K562 (cell line): ENCODE data around the gene TALDO1. TPM values are rescaled to one million over a fixed set of nuclear protein-coding genes. Genes with fewer than 3 reads are reported as not detected.
A peak's percentile ranks its signal among the peaks of the same experiment; 100 is the strongest.

ENCODE experiments used
- ETS2 ChIP-seq: IDR thresholded peaks from 2 replicates; pipeline ENCODE4 v1.6.1; 2016; ENCODE audit warnings: borderline replicate concordance, missing genetic modification characterization, mild to moderate bottlenecking, moderate library complexity, missing compliant biosample characterization; ENCODE audit not compliant: poor library complexity, severe bottlenecking
- NR0B1 ChIP-seq: fragments of 450-650 bp; IDR thresholded peaks from one replicate; pipeline ENCODE4 v1.6.1; 2018; ENCODE audit warnings: mild to moderate bottlenecking, moderate library complexity; ENCODE audit not compliant: partially characterized antibody
- POLR2AphosphoS5 ChIP-seq: IDR thresholded peaks from 2 replicates; pipeline ENCODE4 v1.6.1; 2011; ENCODE audit warnings: mild to moderate bottlenecking, low read depth, low read length, moderate library complexity; ENCODE audit not compliant: control insufficient read depth, insufficient read depth
- POLR2G ChIP-seq: fragments of 200-400 bp; formaldehyde crosslinking; IDR thresholded peaks from 2 replicates; pipeline ENCODE4 v1.6.1; 2017; ENCODE audit warnings: low read depth, mild to moderate bottlenecking, antibody characterized with exemption, low read length, moderate library complexity
- SIN3A ChIP-seq, 2 experiments: fragments of 150-350 bp in 1 of 2; IDR thresholded peaks; 2 replicates each; pipeline ENCODE4 v1.6.1; 2011 to 2016; ENCODE audit warnings: borderline replicate concordance in 2 of 2, low read depth in 2 of 2, low read length in 2 of 2, mild to moderate bottlenecking in 2 of 2, moderate library complexity in 2 of 2; ENCODE audit not compliant: control insufficient read depth in 1 of 2
- ZNF644 ChIP-seq: fragments of 200-800 bp; sonication (Bioruptor generic); IDR thresholded peaks from 2 replicates; pipeline ENCODE4 v1.6.1; 2016; ENCODE audit warnings: low read depth, missing genetic modification characterization, missing compliant biosample characterization
- polyA plus RNA-seq, 8 experiments: library from polyadenylated mRNA; depleted of rRNA in 4 of 8; stranded (reverse) in 5 of 8; unstranded in 3 of 8; fragments of >200 nt; fragmentation: Nextera tagmentation in 2 of 8; fragmentation: Illumina TruSeq in 1 of 8; extraction: Ambion mirVana in 2 of 8; extraction: Trizol in 1 of 8; gene quantifications; 2 replicates each; pipeline versions ENCODE4 v1.2.1 to v1.2.3, GENCODE V29; 2011 to 2014; ENCODE audit warnings: inconsistent platforms in 1 of 8, missing spikeins in 1 of 8
- total RNA-seq, 7 experiments: library from RNA; depleted of rRNA in 6 of 7; stranded (reverse); fragments of >200 nt in 6 of 7; fragmentation: Illumina TruSeq in 2 of 7; extraction: Trizol in 2 of 7; gene quantifications; 2 replicates each; pipeline versions ENCODE4 v1.2.1 to v1.2.3, GENCODE V29; 2011 to 2021; ENCODE audit warnings: low replicate concordance in 1 of 7
- TF ChIP-seq, protein P1 (sequence below): IDR thresholded peaks from 2 replicates; pipeline ENCODE4 v1.6.1; 2011; ENCODE audit warnings: borderline replicate concordance, low read depth, mild to moderate bottlenecking, moderate library complexity, low read length; ENCODE audit not compliant: insufficient read depth, poor library complexity, severe bottlenecking

TALDO1 gene
- total and polyA plus RNA-seq, 9 of the 15 experiments (the other 6 are each of a cell fraction or from before 2014, with no cell fraction given): 260 to 541 (median 441) TPM

DNA sequence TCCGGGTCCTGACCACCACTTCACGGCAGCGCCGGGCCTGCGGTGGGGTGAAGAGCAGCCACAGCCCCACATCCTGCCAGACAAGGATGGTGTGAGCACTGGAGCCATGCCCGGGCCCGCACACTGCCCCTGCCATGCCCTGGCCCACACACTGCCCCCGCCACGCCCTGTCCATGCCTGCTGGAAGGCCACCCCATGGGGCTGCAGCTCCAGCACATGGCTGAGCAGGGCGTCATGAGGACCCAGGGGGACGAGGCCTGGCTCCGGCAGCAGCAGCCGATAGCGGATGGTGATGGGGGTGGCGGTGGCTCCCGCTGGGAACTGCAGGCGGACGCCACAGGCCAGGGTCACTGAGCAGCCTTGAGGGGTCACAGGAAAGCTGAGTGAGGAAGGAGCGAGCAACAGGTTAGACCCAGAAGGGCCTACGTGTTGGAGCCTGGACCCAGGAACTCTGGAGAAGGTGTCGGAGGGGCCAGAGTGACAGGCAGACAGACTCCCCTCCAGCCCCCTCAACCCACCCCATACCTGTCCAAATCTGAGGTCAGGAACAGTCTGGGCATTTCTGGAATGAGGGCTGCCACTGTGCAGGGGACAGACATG lies 54.9 kb downstream of the TALDO1 start (continued):
- TF ChIP-seq SIN3A (IDR thresholded peaks at IDR 0.05; ENCODE audit: borderline replicate concordance in 2 of 2, control insufficient read depth in 1 of 2, low read depth in 2 of 2, low read length in 2 of 2): no peak
- TF ChIP-seq POLR2AphosphoS5: no peak
- TF ChIP-seq ZNF644: no peak
- TF ChIP-seq ETS2 (tag): no peak
- TF ChIP-seq, protein P1, sequence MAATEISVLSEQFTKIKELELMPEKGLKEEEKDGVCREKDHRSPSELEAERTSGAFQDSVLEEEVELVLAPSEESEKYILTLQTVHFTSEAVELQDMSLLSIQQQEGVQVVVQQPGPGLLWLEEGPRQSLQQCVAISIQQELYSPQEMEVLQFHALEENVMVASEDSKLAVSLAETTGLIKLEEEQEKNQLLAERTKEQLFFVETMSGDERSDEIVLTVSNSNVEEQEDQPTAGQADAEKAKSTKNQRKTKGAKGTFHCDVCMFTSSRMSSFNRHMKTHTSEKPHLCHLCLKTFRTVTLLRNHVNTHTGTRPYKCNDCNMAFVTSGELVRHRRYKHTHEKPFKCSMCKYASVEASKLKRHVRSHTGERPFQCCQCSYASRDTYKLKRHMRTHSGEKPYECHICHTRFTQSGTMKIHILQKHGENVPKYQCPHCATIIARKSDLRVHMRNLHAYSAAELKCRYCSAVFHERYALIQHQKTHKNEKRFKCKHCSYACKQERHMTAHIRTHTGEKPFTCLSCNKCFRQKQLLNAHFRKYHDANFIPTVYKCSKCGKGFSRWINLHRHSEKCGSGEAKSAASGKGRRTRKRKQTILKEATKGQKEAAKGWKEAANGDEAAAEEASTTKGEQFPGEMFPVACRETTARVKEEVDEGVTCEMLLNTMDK: no peak
- no peak for TF ChIP-seq NR0B1
- 0 out of 2 replicates have a peak, but pooled peaks have one; percentile 50 for TF ChIP-seq POLR2G
